Transverse colon (tissue), 4 donors: ENCODE data around the gene THBS4.

ENCODE experiments used
- EP300 ChIP-seq: sonication (generic); formaldehyde crosslinking; IDR thresholded peaks from one replicate; pipeline ENCODE4 v1.6.1; 2017; ENCODE audit warnings: antibody characterized with exemption, low read depth
- POLR2A ChIP-seq: fragments of 450-650 bp; IDR thresholded peaks from one replicate; pipeline ENCODE4 v1.6.1; 2016; ENCODE audit warnings: antibody characterized with exemption, mild to moderate bottlenecking, moderate library complexity
- POLR2AphosphoS5 ChIP-seq, 3 donors: sonication (generic); formaldehyde crosslinking; IDR thresholded peaks; one replicate each; pipeline ENCODE4 v1.6.1; 2016; ENCODE audit warnings: antibody characterized with exemption in 3 of 3
- TF ChIP-seq, protein P1 (sequence below), 5 experiments: fragments of 200-600 bp in 3 of 5; fragments of 450-650 bp in 2 of 5; sonication (generic) in 3 of 5; IDR thresholded peaks; 1 replicate in 2 of 5; 2 replicates in 3 of 5; pipeline ENCODE4 v1.5.1; 2016 to 2017; ENCODE audit warnings: antibody characterized with exemption in 5 of 5, inconsistent platforms in 3 of 5, mild to moderate bottlenecking in 2 of 5, moderate library complexity in 1 of 5

DNA sequence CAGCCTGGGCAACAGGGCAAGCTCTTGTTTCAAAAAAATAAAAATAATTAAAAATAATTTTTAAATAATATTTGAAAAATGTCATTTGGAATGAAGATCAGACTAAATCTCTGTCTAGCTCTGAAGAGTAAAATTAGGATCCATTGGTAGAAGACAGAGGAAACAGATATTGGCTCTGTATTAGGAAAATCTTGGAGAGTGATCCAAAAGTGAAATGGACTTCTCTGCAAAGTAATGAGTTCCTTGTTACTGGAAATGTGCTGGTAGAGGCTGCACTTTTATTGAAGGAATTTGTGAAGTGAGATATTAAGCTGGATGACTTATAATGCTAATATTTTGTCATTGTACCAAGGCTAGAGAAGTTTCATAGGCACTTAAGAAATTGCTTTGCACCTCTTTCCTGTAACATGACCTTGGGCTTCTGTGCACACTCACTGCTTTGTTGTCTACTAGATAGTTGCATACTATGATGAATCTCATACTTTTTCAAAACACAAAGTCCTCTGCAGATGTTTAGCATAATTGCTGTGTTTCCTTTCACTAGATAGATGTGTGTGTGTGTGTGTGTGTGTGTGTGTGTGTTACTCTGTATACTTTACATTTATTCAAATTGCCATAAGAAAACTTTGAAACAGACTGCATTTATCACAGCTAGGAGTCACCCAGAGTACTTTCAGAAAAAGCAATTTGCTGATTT is 13.1 kb downstream of the THBS4 start:
- TF ChIP-seq, protein P1, sequence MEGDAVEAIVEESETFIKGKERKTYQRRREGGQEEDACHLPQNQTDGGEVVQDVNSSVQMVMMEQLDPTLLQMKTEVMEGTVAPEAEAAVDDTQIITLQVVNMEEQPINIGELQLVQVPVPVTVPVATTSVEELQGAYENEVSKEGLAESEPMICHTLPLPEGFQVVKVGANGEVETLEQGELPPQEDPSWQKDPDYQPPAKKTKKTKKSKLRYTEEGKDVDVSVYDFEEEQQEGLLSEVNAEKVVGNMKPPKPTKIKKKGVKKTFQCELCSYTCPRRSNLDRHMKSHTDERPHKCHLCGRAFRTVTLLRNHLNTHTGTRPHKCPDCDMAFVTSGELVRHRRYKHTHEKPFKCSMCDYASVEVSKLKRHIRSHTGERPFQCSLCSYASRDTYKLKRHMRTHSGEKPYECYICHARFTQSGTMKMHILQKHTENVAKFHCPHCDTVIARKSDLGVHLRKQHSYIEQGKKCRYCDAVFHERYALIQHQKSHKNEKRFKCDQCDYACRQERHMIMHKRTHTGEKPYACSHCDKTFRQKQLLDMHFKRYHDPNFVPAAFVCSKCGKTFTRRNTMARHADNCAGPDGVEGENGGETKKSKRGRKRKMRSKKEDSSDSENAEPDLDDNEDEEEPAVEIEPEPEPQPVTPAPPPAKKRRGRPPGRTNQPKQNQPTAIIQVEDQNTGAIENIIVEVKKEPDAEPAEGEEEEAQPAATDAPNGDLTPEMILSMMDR (IDR thresholded peaks at IDR 0.05), result no peak
- TF ChIP-seq POLR2AphosphoS5 (IDR thresholded peaks at IDR 0.05) (no peak), POLR2A (no peak), EP300 (no peak)
